NOMO-1 treated with DMSO at 0.1 percent for 48 hours (cell line): ENCODE measurements around the gene HINFP.
"Not testable (repeated sequence)": the region's sequence is repeated elsewhere in the genome, so short reads cannot be mapped to it uniquely, and the experiment has no call there.

Experiments
- DNase-seq: peaks from one replicate; lab custom pipeline; 2025; ENCODE audit not compliant: unreplicated experiment; lab: John Stamatoyannopoulos, UW

The HINFP gene

GRCh38 chr11:119099711-119100110 is 21.7 kb upstream of the HINFP start:
- DNase-seq, result no peak

- peak; percentile 28 for DNase-seq
Observed at GRCh38 chr11:119100246-119100970, 21.0 kb upstream of the HINFP start.

- no peak for DNase-seq
Observed at GRCh38 chr11:119100994-119101758, 20.2 kb upstream of the HINFP start.

GRCh38 chr11:119101759-119102423 is 19.5 kb upstream of the HINFP start, which contains the start of gene DPAGT1:
Gene DPAGT1, minus strand, starts transcription at chr11:119101853. Its CDS starts 198 bp downstream, at chr11:119101655.
- DNase-seq, result peak; percentile 95

- not testable (repeated sequence) for DNase-seq
Observed at GRCh38 chr11:119103161-119103664, 18.2 kb upstream of the HINFP start.

GRCh38 chr11:119103793-119104192 is 17.6 kb upstream of the HINFP start:
- no peak for DNase-seq

- DNase-seq, result peak; percentile 88
Observed at GRCh38 chr11:119106564-119107537, 14.5 kb upstream of the HINFP start, which contains the start of gene C2CD2L. Gene C2CD2L, plus strand, starts transcription at chr11:119107344. Its CDS starts 398 bp downstream, at chr11:119107742.

GRCh38 chr11:119107538-119108145 is 13.7 kb upstream of the HINFP start:
- DNase-seq, result no peak

GRCh38 chr11:119108146-119108856 is 13.1 kb upstream of the HINFP start:
- peak; percentile 15 for DNase-seq

- no peak for DNase-seq
Observed at GRCh38 chr11:119108857-119109221, 12.5 kb upstream of the HINFP start.

GRCh38 chr11:119109843-119110242 is 11.5 kb upstream of the HINFP start:
- DNase-seq, result no peak

- no peak for DNase-seq
Observed at GRCh38 chr11:119110439-119110838, 10.9 kb upstream of the HINFP start.

GRCh38 chr11:119111361-119111925 is 9.9 kb upstream of the HINFP start:
- DNase-seq, result no peak

GRCh38 chr11:119112314-119113020 is 8.9 kb upstream of the HINFP start:
- no peak for DNase-seq

GRCh38 chr11:119113716-119114115 is 7.7 kb upstream of the HINFP start:
- DNase-seq, result no peak

GRCh38 chr11:119114351-119114750 is 7.0 kb upstream of the HINFP start:
- no peak for DNase-seq

GRCh38 chr11:119115484-119116234 is 5.7 kb upstream of the HINFP start:
- DNase-seq, result peak; percentile 69

GRCh38 chr11:119116235-119116594 is 5.2 kb upstream of the HINFP start:
- no peak for DNase-seq
